A673 (cell line): ENCODE measurements around the gene SCGB1D2. TPM values are rescaled to one million over a fixed set of nuclear protein-coding genes. Genes with fewer than 3 reads are reported as not detected.

Source experiments
- BruUV-seq: library from RNA; stranded (reverse); fragments of 400-500 nt; replicated peaks from 2 replicates; lab custom pipeline; 2021; lab: Mats Ljungman, UMichigan
- CTCF ChIA-PET: fragments of 300-600 bp; sonication (Branson Sonifier 250); formaldehyde crosslinking; loops from one replicate; lab custom pipeline; 2022; ENCODE audit warnings: antibody characterized with exemption; lab: Charles Lee
- POLR2A ChIA-PET: fragments of 300-600 bp; sonication (Branson Sonifier 250); formaldehyde crosslinking; loops from one replicate; lab custom pipeline; 2022; ENCODE audit warnings: antibody characterized with exemption; ENCODE audit not compliant: low non-redundant PET; lab: Charles Lee
- DNase-seq: peaks from one replicate; pipeline ENCODE4 v3.0.0-alpha.2; 2015; ENCODE audit warnings: low spot score
- H3K27ac ChIP-seq: fragments of 200-600 bp; sonication (generic); 2 replicates; pipeline ENCODE4 v1.5.1; 2016; ENCODE audit warnings: mixed run types, low read depth, mild to moderate bottlenecking, mixed read lengths, antibody characterized with exemption, low read length; ENCODE audit not compliant: poor library complexity, severe bottlenecking
- H3K27me3 ChIP-seq: fragments of 200-600 bp; sonication (generic); replicated peaks from 2 replicates; pipeline ENCODE4 v1.6.1; 2017; ENCODE audit warnings: mixed run types, low read depth, mild to moderate bottlenecking, mixed read lengths, antibody characterized with exemption, low read length; ENCODE audit not compliant: insufficient read depth, poor library complexity
- H3K36me3 ChIP-seq: fragments of 200-600 bp; sonication (generic); 2 replicates; pipeline ENCODE4 v1.6.1; 2016; ENCODE audit warnings: mixed run types, mild to moderate bottlenecking, mixed read lengths, antibody characterized with exemption, low read length; ENCODE audit not compliant: insufficient read depth, poor library complexity, severe bottlenecking
- H3K4me1 ChIP-seq: fragments of 200-600 bp; sonication (generic); 2 replicates; pipeline ENCODE4 v1.6.1; 2017; ENCODE audit warnings: mixed run types, mild to moderate bottlenecking, mixed read lengths, antibody characterized with exemption, low read length; ENCODE audit not compliant: insufficient read depth, poor library complexity, severe bottlenecking
- H3K4me3 ChIP-seq: fragments of 200-600 bp; sonication (generic); 2 replicates; pipeline ENCODE4 v1.5.1; 2016; ENCODE audit warnings: low read depth, mixed run types, mild to moderate bottlenecking, mixed read lengths, low read length; ENCODE audit not compliant: poor library complexity, severe bottlenecking
- H3K9me3 ChIP-seq: fragments of 200-600 bp; sonication (generic); 2 replicates; pipeline ENCODE4 v1.6.1; 2016; ENCODE audit warnings: mixed run types, low read depth, mild to moderate bottlenecking, mixed read lengths, antibody characterized with exemption, low read length; ENCODE audit not compliant: poor library complexity, severe bottlenecking
- EZH2 ChIP-seq: fragments of 200-600 bp; sonication (generic); IDR thresholded peaks from 2 replicates; pipeline ENCODE4 v1.6.1; 2017; ENCODE audit warnings: borderline replicate concordance, low read depth, mild to moderate bottlenecking, mixed read lengths, antibody characterized with exemption, low read length; ENCODE audit not compliant: poor library complexity, severe bottlenecking
- intact Hi-C: fragments of 100-400 bp; cut with micrococcal nuclease; formaldehyde crosslinking; loops from one replicate; pipeline ENCODE4 v1.10.0; 2022; ENCODE audit not compliant: unreplicated experiment
- total RNA-seq: library from RNA; stranded (reverse); gene quantifications from 2 replicates; pipeline ENCODE4 v1.2.3, GENCODE V29; 2021
- TF ChIP-seq, protein P1 (sequence below): fragments of 300-800, 200-600 bp; sonication (generic); conservative IDR thresholded peaks from 2 replicates; pipeline ENCODE4 v1.5.1; 2017; ENCODE audit warnings: low read depth, mild to moderate bottlenecking, antibody characterized with exemption, low read length, moderate library complexity, mixed read lengths

Gene SCGB1D2
- total RNA-seq, 1 experiment from 2014 or later = not detected

DNA sequence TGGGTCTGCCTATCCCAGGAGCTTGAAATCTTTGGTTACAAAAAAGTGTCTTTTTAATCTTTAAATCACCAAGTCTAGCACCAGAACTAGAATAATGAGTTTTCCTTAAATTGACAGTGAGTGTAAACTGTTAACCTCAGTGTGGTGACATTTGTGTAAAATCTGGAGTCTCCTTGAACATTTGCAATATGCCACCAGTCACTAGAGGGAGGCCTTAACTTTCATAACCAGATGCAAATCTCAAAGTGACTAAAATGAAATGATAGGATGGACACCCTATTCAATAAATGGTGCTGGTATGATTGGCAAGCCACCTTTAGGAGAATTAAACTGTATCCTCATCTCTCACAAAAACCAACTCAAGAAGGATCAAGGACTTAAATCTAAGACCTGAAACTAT, 8.3 kb upstream of the SCGB1D2 start:
- no peak overlapping the region for H3K27ac ChIP-seq
- CTCF ChIA-PET = interaction anchor here (0.7 kb wide), 1 partner anchor 24 kb away, joined by 5 read pairs; no protein-coding TSS in a partner anchor
- no peaks in the 10 kb centered on the region for H3K4me1 ChIP-seq
- BruUV-seq = no TSS peak
- no peak for DNase-seq
- H3K9me3 ChIP-seq = no peaks in the 10 kb centered on the region
- intact Hi-C loops = no loop called here
- TF ChIP-seq, protein P1, sequence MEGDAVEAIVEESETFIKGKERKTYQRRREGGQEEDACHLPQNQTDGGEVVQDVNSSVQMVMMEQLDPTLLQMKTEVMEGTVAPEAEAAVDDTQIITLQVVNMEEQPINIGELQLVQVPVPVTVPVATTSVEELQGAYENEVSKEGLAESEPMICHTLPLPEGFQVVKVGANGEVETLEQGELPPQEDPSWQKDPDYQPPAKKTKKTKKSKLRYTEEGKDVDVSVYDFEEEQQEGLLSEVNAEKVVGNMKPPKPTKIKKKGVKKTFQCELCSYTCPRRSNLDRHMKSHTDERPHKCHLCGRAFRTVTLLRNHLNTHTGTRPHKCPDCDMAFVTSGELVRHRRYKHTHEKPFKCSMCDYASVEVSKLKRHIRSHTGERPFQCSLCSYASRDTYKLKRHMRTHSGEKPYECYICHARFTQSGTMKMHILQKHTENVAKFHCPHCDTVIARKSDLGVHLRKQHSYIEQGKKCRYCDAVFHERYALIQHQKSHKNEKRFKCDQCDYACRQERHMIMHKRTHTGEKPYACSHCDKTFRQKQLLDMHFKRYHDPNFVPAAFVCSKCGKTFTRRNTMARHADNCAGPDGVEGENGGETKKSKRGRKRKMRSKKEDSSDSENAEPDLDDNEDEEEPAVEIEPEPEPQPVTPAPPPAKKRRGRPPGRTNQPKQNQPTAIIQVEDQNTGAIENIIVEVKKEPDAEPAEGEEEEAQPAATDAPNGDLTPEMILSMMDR = peak; percentile 31; the same call in 1 of the 2 replicates
- TF ChIP-seq EZH2 = no peak
- no peak overlapping the region for H3K4me3 ChIP-seq
- H3K27me3 ChIP-seq = peaks cover 54% of the 10 kb centered on the region
- POLR2A ChIA-PET = no interaction called here
- no peaks in the 10 kb centered on the region for H3K36me3 ChIP-seq

DNA sequence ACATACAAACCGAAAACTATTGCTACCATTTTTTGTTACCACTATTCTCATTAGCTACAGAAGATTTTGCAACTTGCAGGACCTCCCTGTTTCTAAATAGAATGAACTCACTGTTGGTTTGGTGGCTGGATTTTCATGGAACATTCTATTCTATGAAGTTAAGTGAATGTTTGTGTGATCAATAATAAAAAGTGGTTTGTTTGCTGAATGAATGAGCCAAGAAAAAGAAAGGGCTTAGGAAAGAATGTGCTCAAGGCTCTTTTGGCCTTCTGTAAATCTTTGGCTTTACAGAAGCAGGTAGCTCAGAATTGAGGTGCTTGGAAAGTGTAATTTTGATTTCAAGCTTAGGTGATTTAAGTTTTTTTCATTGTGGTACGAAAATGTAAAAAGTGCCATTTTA, 5.9 kb upstream of the SCGB1D2 start:
- no peak overlapping the region for H3K4me3 ChIP-seq
- H3K9me3 ChIP-seq = no peaks in the 10 kb centered on the region
- BruUV-seq = no TSS peak
- no peaks in the 10 kb centered on the region for H3K4me1 ChIP-seq
- ChIA-PET POLR2A (no interaction called here), CTCF (no interaction called here)
- H3K27me3 ChIP-seq = peaks cover 64% of the 10 kb centered on the region
- intact Hi-C loops = loop anchor here (5.0 kb wide), 1 partner anchor 76 kb away; no protein-coding TSS in a partner anchor
- no peaks in the 10 kb centered on the region for H3K36me3 ChIP-seq
- H3K27ac ChIP-seq = no peak overlapping the region
- no peak for TF ChIP-seq EZH2
- TF ChIP-seq, protein P1 = no peak
- DNase-seq = no peak

DNA sequence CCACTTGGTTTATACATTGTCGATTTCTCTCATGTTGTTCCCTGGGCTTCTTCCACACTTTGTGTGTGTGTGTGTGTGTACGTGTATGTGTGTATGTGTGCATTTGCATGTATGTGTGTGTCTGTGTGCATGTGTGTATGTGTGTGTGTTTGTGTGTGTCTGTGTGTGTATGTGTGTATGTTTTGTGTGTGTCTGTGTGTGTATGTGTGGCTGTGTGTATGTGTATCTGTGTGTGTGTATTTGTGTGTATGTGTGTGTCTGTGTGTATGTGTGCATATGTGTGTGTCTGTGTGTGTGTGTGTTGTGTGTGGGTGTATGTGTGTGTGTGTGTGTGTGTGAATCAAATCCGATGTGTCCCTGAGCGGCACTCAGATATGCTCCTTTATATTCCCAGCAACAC, 4.5 kb upstream of the SCGB1D2 start:
- no peaks in the 10 kb centered on the region for H3K9me3 ChIP-seq
- CTCF ChIA-PET = no interaction called here
- DNase-seq = no peak
- H3K4me1 ChIP-seq = no peaks in the 10 kb centered on the region
- no TSS peak for BruUV-seq
- TF ChIP-seq, protein P1 = no peak
- no peak for TF ChIP-seq EZH2
- no peaks in the 10 kb centered on the region for H3K36me3 ChIP-seq
- no peak overlapping the region for H3K4me3 ChIP-seq
- POLR2A ChIA-PET = no interaction called here
- no peak overlapping the region for H3K27ac ChIP-seq
- H3K27me3 ChIP-seq = peaks cover 71% of the 10 kb centered on the region
- intact Hi-C loops = loop anchor here (5.0 kb wide), 1 partner anchor 75 kb away; no protein-coding TSS in a partner anchor
